ENCODE measurements around the gene UBE2D1. TPM values are rescaled to one million over a fixed set of nuclear protein-coding genes. Genes with fewer than 3 reads are reported as not detected.

Gene UBE2D1
- total and polyA plus RNA-seq, 2 of the 13 experiments (the other 11 are each of a cell fraction or from before 2014, with no cell fraction given), result 6.2 to 13.8 TPM

- TF ChIP-seq ZNF276 (CRISPR knock-in tag; IDR thresholded peaks at IDR 0.05; ENCODE audit: low read depth) (no peak), ZNF777 (CRISPR knock-in tag; IDR thresholded peaks at IDR 0.05) (no peak), CSRNP2 (CRISPR knock-in tag; conservative IDR thresholded peaks at IDR 0.05; ENCODE audit: low read depth) (no peak), CREM (IDR thresholded peaks at IDR 0.05) (peak; percentile 15; the same call in 1 of the 2 replicates), CREM (CRISPR knock-in tag; IDR thresholded peaks at IDR 0.05) (no peak), PATZ1 (CRISPR knock-in tag; IDR thresholded peaks at IDR 0.05) (0 out of 2 replicates have a peak, but pooled peaks have one; percentile 20), ZMYM3 (CRISPR knock-in tag; IDR thresholded peaks at IDR 0.05) (no peak), NCOA2 (CRISPR knock-in tag; IDR thresholded peaks at IDR 0.05) (peak; percentile 53; the same call in 1 of the 2 replicates), GABPA (IDR thresholded peaks at IDR 0.05; ENCODE audit: low read depth, low read length) (no peak), GABPA (CRISPR knock-in tag; IDR thresholded peaks at IDR 0.05; ENCODE audit: low read depth) (peak; percentile 62), DRAP1 (CRISPR knock-in tag; IDR thresholded peaks at IDR 0.05) (no peak), ISL2 (CRISPR knock-in tag; IDR thresholded peaks at IDR 0.05) (no peak), HNRNPL (IDR thresholded peaks at IDR 0.05; ENCODE audit: low read depth, low read length) (no peak), SYNCRIP (IDR thresholded peaks at IDR 0.05; ENCODE audit: insufficient read depth, low read depth, low read length) (no peak), ZNF207 (IDR thresholded peaks at IDR 0.05; ENCODE audit: borderline replicate concordance) (no peak), ZNF614 (CRISPR knock-in tag; IDR thresholded peaks at IDR 0.05; ENCODE audit: borderline replicate concordance) (0 out of 2 replicates have a peak, but pooled peaks have one; percentile 23), NR3C1 (CRISPR knock-in tag; IDR thresholded peaks at IDR 0.05) (no peak), ZNF10 (CRISPR knock-in tag; IDR thresholded peaks at IDR 0.05; ENCODE audit: borderline replicate concordance, low read depth) (no peak), ZNF724P (CRISPR knock-in tag; IDR thresholded peaks at IDR 0.05; ENCODE audit: borderline replicate concordance) (no peak), JUNB (CRISPR knock-in tag; IDR thresholded peaks at IDR 0.05; ENCODE audit: borderline replicate concordance) (no peak), ATF4 (CRISPR knock-in tag; IDR thresholded peaks at IDR 0.05) (0 out of 4 replicates have a peak, but pooled peaks of 1 of the 2 experiments have one; percentile 19), GTF2F1 (IDR thresholded peaks at IDR 0.05; ENCODE audit: low read length) (no peak), ZNF549 (CRISPR knock-in tag; IDR thresholded peaks at IDR 0.05) (no peak)
Observed at GRCh38 chr10:58322072-58322834, 12.6 kb upstream of the UBE2D1 start (continued).

Data from HepG2 (cell line).